HG03342 (cell line): ENCODE results near the gene ACE2.

Source experiments
- ATAC-seq: cut with Tn5 transposase; IDR thresholded peaks from one replicate; pipeline ENCODE4 v1.9.1; 2021; ENCODE audit warnings: mild to moderate bottlenecking, moderate library complexity; ENCODE audit not compliant: unreplicated experiment

Gene ACE2

DNA sequence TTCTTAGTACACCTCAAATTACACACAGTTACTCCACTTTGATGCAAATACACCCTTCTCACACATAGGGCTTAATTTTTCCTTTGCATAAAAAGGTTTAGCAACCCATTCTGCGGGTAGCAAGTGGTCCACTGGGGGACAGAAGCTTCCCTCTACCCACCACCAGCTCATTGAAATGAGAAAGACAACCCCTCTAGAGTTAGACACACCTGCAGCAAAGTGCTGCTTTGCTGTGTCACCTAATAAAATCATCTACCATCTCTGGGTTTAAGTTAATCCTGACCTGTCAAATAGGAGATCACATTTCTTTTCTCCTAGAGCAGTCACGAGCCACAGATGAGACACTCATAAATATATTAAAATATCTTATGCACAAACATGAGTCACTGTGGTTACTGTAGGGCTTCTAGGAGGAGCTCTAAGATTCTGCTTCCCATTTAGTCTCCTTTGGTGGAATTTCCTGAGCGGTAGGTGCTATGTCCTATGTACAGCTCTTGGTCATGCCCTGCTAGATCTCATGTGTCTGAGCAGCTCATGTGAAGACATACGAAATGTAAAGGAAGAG, 88.3 kb downstream of the ACE2 start:
- no peak for ATAC-seq

GRCh38 chrX:15511563-15511962, 89.2 kb downstream of the ACE2 start:
- no peak for ATAC-seq
